Measurements from ENCODE around the gene FURIN.
"Not testable (repeated sequence)": the region's sequence is repeated elsewhere in the genome, so short reads cannot be mapped to it uniquely, and the experiment has no call there.

FURIN gene

GRCh38 chr15:90883526-90883975 lies 15.2 kb downstream of the FURIN start:
- DNase-seq (ENCODE audit: low spot score), result no peak

- peak; percentile 36 for DNase-seq (ENCODE audit: low spot score)
These were observed 15.8 kb downstream of the FURIN start, which contains the start of gene FES for GRCh38 chr15:90883976-90884718. Gene FES (plus strand): TSS chr15:90884504. CDS start chr15:90885046, 542 bp downstream.

- no peak for DNase-seq (ENCODE audit: low spot score)
These were observed 16.5 kb downstream of the FURIN start for GRCh38 chr15:90884719-90885431.

GRCh38 chr15:90885432-90886290 lies 17.3 kb downstream of the FURIN start:
- DNase-seq (ENCODE audit: low spot score), result peak; percentile 68

GRCh38 chr15:90886291-90886614 lies 17.9 kb downstream of the FURIN start:
- no peak for DNase-seq (ENCODE audit: low spot score)

GRCh38 chr15:90887037-90887481 lies 18.7 kb downstream of the FURIN start:
- no peak for DNase-seq (ENCODE audit: low spot score)

- no peak for DNase-seq (ENCODE audit: low spot score)
These were observed 20.9 kb downstream of the FURIN start for GRCh38 chr15:90889313-90889730.

- no peak for DNase-seq (ENCODE audit: low spot score)
These were observed 21.5 kb downstream of the FURIN start for GRCh38 chr15:90889736-90890456.

- DNase-seq (ENCODE audit: low spot score), result no peak
These were observed 22.5 kb downstream of the FURIN start for GRCh38 chr15:90890839-90891238.

- no peak for DNase-seq (ENCODE audit: low spot score)
These were observed 23.1 kb downstream of the FURIN start for GRCh38 chr15:90891346-90891949.

- no peak for DNase-seq (ENCODE audit: low spot score)
These were observed 23.6 kb downstream of the FURIN start for GRCh38 chr15:90892023-90892422.

GRCh38 chr15:90892498-90893174 lies 24.2 kb downstream of the FURIN start:
- DNase-seq (ENCODE audit: low spot score), result no peak

- DNase-seq (ENCODE audit: low spot score), result no peak
These were observed 25.0 kb downstream of the FURIN start for GRCh38 chr15:90893175-90894090.

- DNase-seq (ENCODE audit: low spot score), result no peak
These were observed 27.3 kb downstream of the FURIN start for GRCh38 chr15:90895571-90896117.

GRCh38 chr15:90897131-90897655 lies 28.8 kb downstream of the FURIN start:
- DNase-seq (ENCODE audit: low spot score), result not testable (repeated sequence)

GRCh38 chr15:90901175-90902039 lies 33.0 kb downstream of the FURIN start:
- no peak for DNase-seq (ENCODE audit: low spot score)

GRCh38 chr15:90902040-90902839 lies 33.9 kb downstream of the FURIN start:
- DNase-seq (ENCODE audit: low spot score), result peak; percentile 100

Data from AG08395 (cell line).